H1 (cell line): Measurements from ENCODE around the gene KRT5. TPM values are rescaled to one million over a fixed set of nuclear protein-coding genes. Genes with fewer than 3 reads are reported as not detected.
"Not testable (repeated sequence)": the region's sequence is repeated elsewhere in the genome, so short reads cannot be mapped to it uniquely, and the experiment has no call there.

Source experiments
- CTCF ChIA-PET: fragments of 300-600 bp; sonication (Branson Sonifier 250); formaldehyde crosslinking; loops from one replicate; lab custom pipeline; 2021; ENCODE audit not compliant: partially characterized antibody; lab: Charles Lee
- POLR2A ChIA-PET: fragments of 300-600 bp; sonication (Branson Sonifier 250); formaldehyde crosslinking; loops from one replicate; lab custom pipeline; 2021; ENCODE audit warnings: inconsistent platforms; ENCODE audit not compliant: partially characterized antibody; lab: Charles Lee
- DNase-seq, 2 experiments: peaks; one replicate each; pipeline versions ENCODE4 v3.0.0 to v3.0.0-alpha.2; 2010 to 2022; ENCODE audit warnings: low spot score in 2 of 2, low read depth in 1 of 2, mixed read lengths in 1 of 2
- FAIRE-seq: peaks from 2 replicates; lab custom pipeline; 2011; peaks lifted over from hg19 to GRCh38; lab: Jason Lieb, UNC
- H2AFZ ChIP-seq: 2 replicates; pipeline ENCODE4 v1.8.1; 2012; ENCODE audit warnings: low read length, inconsistent platforms
- H2AK5ac ChIP-seq: 2 replicates; pipeline ENCODE4 v1.6.1; 2013; ENCODE audit warnings: low read depth, low read length
- H2BK120ac ChIP-seq: replicated peaks from 2 replicates; pipeline ENCODE3; 2013; ENCODE audit warnings: low read depth, low read length, inconsistent platforms
- H2BK12ac ChIP-seq: 2 replicates; pipeline ENCODE4 v1.6.1; 2013; ENCODE audit warnings: low read depth, low read length
- H2BK15ac ChIP-seq: 2 replicates; pipeline ENCODE4 v1.6.1; 2013; ENCODE audit warnings: low read length
- H2BK20ac ChIP-seq: 2 replicates; pipeline ENCODE4 v1.6.1; 2013; ENCODE audit warnings: low read length
- H2BK5ac ChIP-seq: 2 replicates; pipeline ENCODE4 v1.6.1; 2013; ENCODE audit warnings: low read depth, low read length
- H3K14ac ChIP-seq: 2 replicates; pipeline ENCODE4 v1.6.1; 2013; ENCODE audit warnings: inconsistent platforms; ENCODE audit not compliant: insufficient read length
- H3K18ac ChIP-seq: 2 replicates; pipeline ENCODE4 v1.6.1; 2013; ENCODE audit warnings: low read length; ENCODE audit errors: extremely low read depth
- H3K23ac ChIP-seq: 2 replicates; pipeline ENCODE4 v1.6.1; 2013; ENCODE audit warnings: inconsistent platforms; ENCODE audit not compliant: insufficient read length
- H3K23me2 ChIP-seq: 2 replicates; pipeline ENCODE4 v1.6.1; 2013; ENCODE audit warnings: low read depth, low read length
- H3K27ac ChIP-seq: 2 replicates; pipeline ENCODE4 v1.6.1; 2011; ENCODE audit warnings: low read depth, low read length, inconsistent platforms
- H3K27me3 ChIP-seq, 4 experiments: replicated peaks in 1 of 4; 1 replicate in 1 of 4; 2 replicates in 3 of 4; pipeline versions ENCODE4 v1.6.1 to v1.8.1; 2011 to 2013; ENCODE audit warnings: low read length in 3 of 4, mild to moderate bottlenecking in 3 of 4, inconsistent platforms in 2 of 4, mixed read lengths in 2 of 4, moderate library complexity in 1 of 4; ENCODE audit not compliant: control insufficient read depth in 3 of 4, insufficient read depth in 3 of 4; ENCODE audit errors: extremely low read depth in 1 of 4
- H3K36me3 ChIP-seq, 4 experiments: 2 replicates each; pipeline versions ENCODE4 v1.6.1 to v1.8.1; 2011 to 2013; ENCODE audit warnings: mild to moderate bottlenecking in 4 of 4, low read length in 3 of 4, moderate library complexity in 2 of 4, control low read depth in 1 of 4, inconsistent platforms in 1 of 4; ENCODE audit not compliant: insufficient read depth in 4 of 4, control insufficient read depth in 2 of 4
- H3K4ac ChIP-seq: replicated peaks from 2 replicates; pipeline ENCODE3; 2013; ENCODE audit warnings: low read length, low read depth, mixed read lengths, inconsistent platforms; ENCODE audit not compliant: insufficient read length
- H3K4me1 ChIP-seq, 4 experiments: replicated peaks in 1 of 4; 1 replicate in 1 of 4; 2 replicates in 3 of 4; pipeline versions ENCODE4 v1.6.1 to v1.8.1; 2011 to 2013; ENCODE audit warnings: low read length in 3 of 4, inconsistent platforms in 2 of 4, mixed read lengths in 1 of 4; ENCODE audit not compliant: insufficient read depth in 4 of 4, control insufficient read depth in 3 of 4
- H3K4me2 ChIP-seq, 2 experiments: 2 replicates each; pipeline versions ENCODE4 v1.6.1 to v1.8.1; 2011 to 2013; ENCODE audit warnings: low read depth in 2 of 2, low read length in 2 of 2, control low read depth in 1 of 2, inconsistent platforms in 1 of 2, mild to moderate bottlenecking in 1 of 2; ENCODE audit not compliant: insufficient read depth in 1 of 2
- H3K4me3 ChIP-seq, 4 experiments: fragments of 200-600, 300-600 bp in 1 of 4; sonication (generic), shearing (Covaris generic), sonication (Bioruptor Twin) in 1 of 4; 2 replicates each; pipeline versions ENCODE4 v1.5.1 to v1.8.1; 2011 to 2016; ENCODE audit warnings: low read length in 4 of 4, low read depth in 3 of 4, control low read depth in 2 of 4, inconsistent platforms in 2 of 4, mild to moderate bottlenecking in 2 of 4, mixed read lengths in 1 of 4, moderate library complexity in 1 of 4; ENCODE audit not compliant: insufficient read depth in 2 of 4; ENCODE audit errors: extremely low read depth in 1 of 4
- H3K56ac ChIP-seq: replicated peaks from 2 replicates; pipeline ENCODE3; 2013; ENCODE audit warnings: low read depth, mild to moderate bottlenecking, mixed read lengths, low read length, inconsistent platforms; ENCODE audit not compliant: insufficient read length
- H3K79me1 ChIP-seq: 2 replicates; pipeline ENCODE4 v1.6.1; 2013; ENCODE audit warnings: low read depth, low read length, control low read depth
- H3K79me2 ChIP-seq, 2 experiments: 2 replicates each; pipeline versions ENCODE4 v1.6.1 to v1.8.1; 2012 to 2013; ENCODE audit warnings: low read length in 2 of 2, mild to moderate bottlenecking in 2 of 2, inconsistent platforms in 1 of 2; ENCODE audit not compliant: insufficient read depth in 2 of 2, control insufficient read depth in 1 of 2
- H3K9ac ChIP-seq, 4 experiments: replicated peaks in 1 of 4; 1 replicate in 1 of 4; 2 replicates in 3 of 4; pipeline versions ENCODE4 v1.6.1 to v1.8.1; 2011 to 2013; ENCODE audit warnings: low read depth in 3 of 4, low read length in 3 of 4, control low read depth in 2 of 4, mild to moderate bottlenecking in 2 of 4, moderate library complexity in 2 of 4, inconsistent platforms in 1 of 4; ENCODE audit errors: extremely low read depth in 1 of 4
- H3K9me3 ChIP-seq, 2 experiments: 2 replicates each; pipeline versions ENCODE4 v1.6.1 to v1.8.1; 2012 to 2013; ENCODE audit warnings: mild to moderate bottlenecking in 2 of 2, moderate library complexity in 2 of 2, control low read depth in 1 of 2, inconsistent platforms in 1 of 2, low read depth in 1 of 2, low read length in 1 of 2, mixed read lengths in 1 of 2; ENCODE audit not compliant: insufficient read depth in 2 of 2
- H4K20me1 ChIP-seq, 2 experiments: replicated peaks in 1 of 2; 2 replicates each; pipeline versions ENCODE3 to v1.8.1; 2011 to 2013; ENCODE audit warnings: inconsistent platforms in 2 of 2, low read length in 2 of 2, mild to moderate bottlenecking in 1 of 2; ENCODE audit not compliant: insufficient read depth in 2 of 2, control insufficient read depth in 1 of 2
- H4K5ac ChIP-seq: 2 replicates; pipeline ENCODE4 v1.6.1; 2013; ENCODE audit warnings: low read length, low read depth, mixed read lengths, inconsistent platforms; ENCODE audit not compliant: insufficient read length
- H4K8ac ChIP-seq: 2 replicates; pipeline ENCODE4 v1.8.0; 2013; ENCODE audit warnings: mild to moderate bottlenecking, moderate library complexity, low read length, inconsistent platforms; ENCODE audit not compliant: insufficient read depth; ENCODE audit errors: extremely low read depth
- H4K91ac ChIP-seq: replicated peaks from 2 replicates; pipeline ENCODE3; 2013; ENCODE audit warnings: low read length, mixed read lengths, inconsistent platforms; ENCODE audit not compliant: insufficient read length
- WGBS, 2 experiments: shearing (Covaris generic) in 1 of 2; methylation state at CpG; one replicate each; pipeline versions ENCODE4 v1.1.6 to v1.1.7; 2013 to 2015; ENCODE audit warnings: low lambda C conversion rate in 2 of 2, mixed read lengths in 2 of 2, inconsistent platforms in 1 of 2, low coverage in 1 of 2, missing lambda C conversion rate in 1 of 2; ENCODE audit not compliant: insufficient replicate concordance in 2 of 2, insufficient coverage in 1 of 2, insufficient read length in 1 of 2; ENCODE audit errors: extremely low coverage in 1 of 2, missing lambda C conversion rate in 1 of 2; 5-methylcytosine and 5-hydroxymethylcytosine counted together
- polyA plus RNA-seq, 7 experiments: library from polyadenylated mRNA; depleted of rRNA in 3 of 7; stranded (reverse) in 5 of 7; unstranded in 2 of 7; fragments of >200 nt in 5 of 7; fragments of 200-250 nt in 2 of 7; gene quantifications; 1 replicate in 5 of 7; 2 replicates in 1 of 7; 4 replicates in 1 of 7; pipeline versions ENCODE4 v1.2.1 to v1.2.3, GENCODE V29; 2011 to 2013; ENCODE audit warnings: missing spikeins in 2 of 7, mixed read lengths in 2 of 7
- total RNA-seq: library from RNA; stranded (reverse); fragmentation: NEBNext Ultra II Directional; extraction: Animal tissue kit (Norgen Biotek cat#: 25700); gene quantifications from 2 replicates; pipeline ENCODE4 v1.2.1, GENCODE V29; 2021

The KRT5 gene
- total and polyA plus RNA-seq, 2 of the 8 experiments (the other 6 are each of a cell fraction or from before 2014, with no cell fraction given): 0.18 TPM; not detected in 1

- H2BK120ac ChIP-seq, H4K20me1 ChIP-seq, FAIRE-seq, H3K4me1 ChIP-seq, H2BK20ac ChIP-seq, H3K9me3 ChIP-seq, H2BK15ac ChIP-seq, H4K5ac ChIP-seq, H2BK5ac ChIP-seq, H3K27ac ChIP-seq, H4K91ac ChIP-seq, H3K27me3 ChIP-seq, H3K9ac ChIP-seq, H3K4me2 ChIP-seq, H3K23me2 ChIP-seq, H3K36me3 ChIP-seq, POLR2A ChIA-PET, H3K79me2 ChIP-seq, H3K4me3 ChIP-seq, H2BK12ac ChIP-seq, H2AFZ ChIP-seq, DNase-seq, H2AK5ac ChIP-seq, H3K18ac ChIP-seq, H3K79me1 ChIP-seq, H4K8ac ChIP-seq, H3K14ac ChIP-seq, H3K56ac ChIP-seq, H3K4ac ChIP-seq, H3K23ac ChIP-seq: not testable (repeated sequence)
- WGBS, 2 experiments: 83% methylated on average over 6 of the region's 6 CpGs; no CpG with 5 or more reads in 1 of the 2 experiments
- CTCF ChIA-PET: interaction anchor here (0.9 to 3.1 kb wide), 8 partner anchors 13 to 120 kb away, joined by 3 to 20 read pairs (median 3); no protein-coding TSS in a partner anchor
Observed at GRCh38 chr12:52500574-52500973, 19.6 kb downstream of the KRT5 start.
